ENCODE measurements around the gene DNAJC30.
A peak's percentile ranks its signal among the peaks of the same experiment; 100 is the strongest.

The DNAJC30 gene

GRCh38 chr7:73648593-73649332 is 34.5 kb downstream of the DNAJC30 start:
- DNase-seq (ENCODE audit: low read depth, low spot score) = no peak

GRCh38 chr7:73647725-73648592 is 35.3 kb downstream of the DNAJC30 start:
- no peak for DNase-seq (ENCODE audit: low read depth, low spot score)

DNA sequence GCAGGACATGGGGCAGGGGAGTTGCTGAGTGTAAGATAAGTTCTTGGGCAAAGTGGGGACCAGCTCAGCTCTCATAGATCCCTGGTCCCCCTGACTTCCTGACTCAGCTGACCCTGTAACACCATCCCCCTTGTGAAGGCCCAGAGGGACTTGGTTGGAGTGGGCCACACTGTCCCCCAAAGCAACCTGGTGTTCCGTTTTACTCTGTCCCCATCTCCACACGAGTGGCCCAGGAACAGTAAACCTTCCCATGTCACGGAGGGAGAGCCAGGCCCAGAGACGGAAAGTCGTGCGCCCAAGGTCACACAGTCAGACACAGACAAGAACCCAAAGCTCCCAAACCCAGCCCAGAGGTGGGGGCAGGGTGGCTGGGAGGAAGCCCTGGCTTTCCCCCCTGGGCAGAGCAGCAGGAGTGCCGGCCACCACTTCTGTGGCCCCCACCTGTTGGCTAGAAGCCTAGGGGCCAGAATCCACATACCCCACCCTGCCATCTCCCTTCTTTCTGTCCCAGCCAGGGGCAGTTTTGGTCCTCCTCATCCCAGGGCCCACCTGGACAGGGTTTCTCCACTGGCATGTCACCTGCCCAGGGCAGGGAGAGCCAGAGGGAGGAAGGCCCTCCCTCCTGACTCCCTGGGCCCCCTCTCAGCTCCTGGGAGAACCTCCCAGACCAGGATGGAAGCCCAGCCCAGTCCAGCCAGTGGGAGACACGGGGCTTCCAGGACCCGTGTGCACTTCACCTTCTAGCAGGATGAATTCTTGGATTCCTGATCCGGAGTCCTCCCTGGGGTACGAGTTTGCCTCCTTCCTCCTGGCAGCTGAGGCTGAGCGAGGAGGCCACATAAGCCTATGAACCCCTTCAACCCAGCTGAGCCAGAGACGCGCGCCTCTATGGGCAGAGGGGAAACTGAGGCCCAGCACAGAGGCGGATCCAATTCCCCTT is 36.2 kb downstream of the DNAJC30 start:
- no peak for DNase-seq (ENCODE audit: low read depth, low spot score)

DNA sequence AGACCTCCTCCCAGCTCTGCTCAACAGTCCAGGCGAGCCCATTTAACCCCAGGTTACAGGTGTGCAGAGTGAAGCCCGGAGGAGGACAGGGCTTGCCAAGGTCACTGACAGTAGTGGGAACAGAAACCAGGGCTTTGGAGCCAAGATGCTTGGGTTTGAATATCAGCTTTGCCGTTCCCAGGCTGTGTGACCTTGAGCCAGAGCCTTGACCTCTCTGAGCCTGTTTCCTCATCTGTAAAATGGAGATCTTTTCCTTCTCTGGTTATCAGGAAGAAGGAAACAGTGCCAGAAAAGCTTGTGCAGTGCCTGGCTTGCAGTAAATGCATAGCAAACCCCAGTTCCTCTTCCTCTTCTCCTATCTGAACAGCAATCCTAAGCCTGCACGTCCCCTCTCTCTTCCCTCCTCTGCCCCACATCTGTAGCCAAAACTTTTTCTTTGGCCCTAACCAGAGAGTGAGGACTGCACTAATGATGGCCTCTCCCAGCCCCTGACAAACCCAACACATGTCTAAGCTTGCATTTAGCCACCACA is 37.5 kb downstream of the DNAJC30 start:
- no peak for DNase-seq (ENCODE audit: low read depth, low spot score)

- no peak for DNase-seq (ENCODE audit: low read depth, low spot score)
Observed at GRCh38 chr7:73644688-73645286, 38.5 kb downstream of the DNAJC30 start.

DNA sequence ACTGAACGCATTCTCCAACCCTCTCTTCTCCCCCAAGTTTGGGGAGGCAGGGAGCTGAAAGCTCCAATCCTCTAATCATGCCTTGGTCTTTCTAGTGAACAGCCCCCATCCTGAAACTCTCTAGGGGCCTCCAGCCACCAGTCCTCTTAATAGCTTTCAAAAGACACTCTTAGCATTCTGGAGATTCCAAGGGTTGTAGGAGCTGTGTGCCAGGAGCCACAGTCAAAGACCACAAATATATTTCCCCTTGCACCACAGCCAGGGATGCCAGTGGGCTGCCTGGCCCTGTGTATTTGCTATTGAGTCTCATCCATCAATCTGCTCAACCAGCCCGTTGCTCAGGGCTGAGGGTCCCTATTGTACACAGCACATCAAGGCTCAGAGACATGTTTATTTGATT is 40.4 kb downstream of the DNAJC30 start:
- DNase-seq (ENCODE audit: low read depth, low spot score) = no peak

- DNase-seq (ENCODE audit: low read depth, low spot score) = no peak
Observed at GRCh38 chr7:73638911-73639310, 44.3 kb downstream of the DNAJC30 start.

GRCh38 chr7:73635428-73636200 is 47.6 kb downstream of the DNAJC30 start:
- peak; percentile 58 for DNase-seq (ENCODE audit: low read depth, low spot score)

DNA sequence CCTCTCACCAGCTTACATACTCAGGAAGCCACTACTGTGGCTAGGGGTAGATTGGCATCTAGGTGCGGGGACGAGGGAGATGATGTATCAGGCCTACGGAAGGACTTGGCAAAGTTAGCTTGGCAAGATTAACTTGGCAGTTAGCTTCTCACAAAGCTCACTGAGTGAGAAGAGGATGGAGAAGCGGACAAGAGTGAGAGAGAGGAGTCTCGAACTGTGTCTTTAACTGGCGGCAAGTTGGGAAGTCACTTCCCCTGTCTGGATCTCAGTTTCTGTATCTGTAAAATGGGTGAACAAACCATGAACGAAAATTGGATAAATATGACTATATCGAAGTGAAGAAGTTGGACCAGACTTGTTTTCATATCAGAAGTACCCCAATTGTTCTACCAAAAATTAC is 49.4 kb downstream of the DNAJC30 start:
- no peak for DNase-seq (ENCODE audit: low read depth, low spot score)

DNA sequence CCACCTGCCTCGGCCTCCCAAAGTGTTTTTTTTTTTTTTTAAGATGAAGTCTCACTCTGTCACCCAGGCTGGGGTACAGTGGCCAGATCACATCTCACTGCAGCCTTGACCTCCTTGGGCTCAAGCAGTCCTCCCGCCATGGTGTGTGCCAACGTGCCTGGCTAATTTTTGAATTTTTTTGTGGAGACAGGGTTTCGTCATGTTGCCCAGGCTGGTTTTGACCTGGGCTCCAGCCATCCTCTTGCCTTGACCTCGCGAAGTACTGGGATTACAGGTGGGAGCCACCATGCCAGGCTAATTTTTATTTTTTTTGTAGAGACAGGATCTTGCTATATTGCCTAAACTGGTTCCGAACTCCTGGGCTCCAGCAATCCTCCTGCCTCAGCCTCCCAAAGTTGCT is 49.9 kb downstream of the DNAJC30 start:
- DNase-seq (ENCODE audit: low read depth, low spot score) = no peak

- DNase-seq (ENCODE audit: low read depth, low spot score) = no peak
Observed at GRCh38 chr7:73631558-73631957, 51.7 kb downstream of the DNAJC30 start.
